Thyroid gland (tissue), 4 donors: Measurements from ENCODE around the gene HNRNPAB. TPM values are rescaled to one million over a fixed set of nuclear protein-coding genes. Genes with fewer than 3 reads are reported as not detected.

Source experiments
- DNase-seq, 2 donors: peaks; one replicate each; pipeline ENCODE4 v3.0.0-alpha.2; 2019
- H3K27ac ChIP-seq, 3 donors: fragments of 200-600 bp; sonication (generic); 1 replicate in 2 of 3; 2 replicates in 1 of 3; pipeline ENCODE4 v1.5.1; 2016 to 2019; ENCODE audit warnings: mild to moderate bottlenecking in 1 of 3, moderate library complexity in 1 of 3
- H3K27me3 ChIP-seq: fragments of 200-600 bp; sonication (generic); one replicate; pipeline ENCODE4 v1.5.1; 2019
- H3K36me3 ChIP-seq, 2 donors: fragments of 200-600 bp; sonication (generic); one replicate each; pipeline ENCODE4 v1.5.1; 2016 to 2019
- H3K4me1 ChIP-seq, 2 donors: fragments of 200-600 bp; sonication (generic); one replicate each; pipeline ENCODE4 v1.5.1; 2017 to 2019
- H3K4me3 ChIP-seq, 3 donors: fragments of 200-600 bp; sonication (generic); replicated peaks in 1 of 3; 1 replicate in 2 of 3; 2 replicates in 1 of 3; pipeline ENCODE4 v1.5.1; 2016; ENCODE audit warnings: mild to moderate bottlenecking in 1 of 3
- H3K9me3 ChIP-seq: fragments of 200-600 bp; sonication (generic); one replicate; pipeline ENCODE4 v1.5.1; 2017
- CTCF ChIP-seq, 6 experiments: fragments of 200-600 bp in 3 of 6; fragments of 450-650 bp in 3 of 6; sonication (generic) in 3 of 6; IDR thresholded peaks; one replicate each; pipeline ENCODE4 v1.5.1; 2016 to 2019; ENCODE audit warnings: antibody characterized with exemption in 6 of 6, mild to moderate bottlenecking in 2 of 6, inconsistent platforms in 1 of 6, moderate library complexity in 1 of 6
- POLR2A ChIP-seq, 2 donors: fragments of 450-650 bp; IDR thresholded peaks; one replicate each; pipeline ENCODE4 v1.6.1; 2017; ENCODE audit warnings: antibody characterized with exemption in 2 of 2, mild to moderate bottlenecking in 2 of 2, moderate library complexity in 1 of 2
- WGBS, 2 donors: methylation state at CpG; one replicate each; pipeline ENCODE4 v1.1.5; 2017; 5-methylcytosine and 5-hydroxymethylcytosine counted together
- intact Hi-C: fragments of 100-400 bp; cut with DNase I; formaldehyde crosslinking; loops from one replicate; pipeline ENCODE4 v1.15.1; 2023
- total RNA-seq, 4 donors: library from RNA; depleted of rRNA; stranded (reverse); fragments of >200 nt; gene quantifications; one replicate each; pipeline ENCODE4 v1.2.3, GENCODE V29; 2016

HNRNPAB gene
- total RNA-seq, 4 donors from 2014 or later: 65.0 to 111 (median 90.4) TPM

- WGBS, 2 donors: 87 to 91% methylated on average over 3 of the region's 3 CpGs
- Histone ChIP-seq H3K4me1 (no peaks in the 10 kb centered on the region), H3K27me3 (no peaks in the 10 kb centered on the region), H3K27ac (no peak overlapping the region), H3K36me3 (peaks cover 44 to 58% of the 10 kb centered on the region in 2 donors), H3K4me3 (no peak overlapping the region), H3K9me3 (no peaks in the 10 kb centered on the region)
- DNase-seq: no peak
- intact Hi-C loops: no loop called here
- no peak for TF ChIP-seq POLR2A (IDR thresholded peaks at IDR 0.05)
- TF ChIP-seq CTCF (IDR thresholded peaks at IDR 0.05): no peak
These were observed 12.4 kb downstream of the HNRNPAB start for GRCh38 chr5:178216779-178217178.

- Histone ChIP-seq H3K27me3 (no peaks in the 10 kb centered on the region), H3K4me1 (peaks cover 0 to 2% of the 10 kb centered on the region in 2 donors), H3K4me3 (no peak overlapping the region), H3K27ac (no peak overlapping the region), H3K9me3 (no peaks in the 10 kb centered on the region), H3K36me3 (peaks cover 28 to 43% of the 10 kb centered on the region in 2 donors)
- TF ChIP-seq POLR2A (IDR thresholded peaks at IDR 0.05) (no peak), CTCF (IDR thresholded peaks at IDR 0.05) (no peak)
- no peak for DNase-seq
- WGBS, 2 donors: 82 to 86% methylated on average over 5 of the region's 5 CpGs
- intact Hi-C loops: no loop called here
These were observed 14.0 kb downstream of the HNRNPAB start for GRCh38 chr5:178218237-178218776.

GRCh38 chr5:178218827-178219226, 14.5 kb downstream of the HNRNPAB start:
- intact Hi-C loops: no loop called here
- TF ChIP-seq CTCF (IDR thresholded peaks at IDR 0.05): no peak
- TF ChIP-seq POLR2A (IDR thresholded peaks at IDR 0.05): no peak
- Histone ChIP-seq H3K9me3 (no peaks in the 10 kb centered on the region), H3K4me1 (peaks cover 3 to 7% of the 10 kb centered on the region in 2 donors), H3K27me3 (no peaks in the 10 kb centered on the region), H3K4me3 (no peak overlapping the region), H3K36me3 (peaks cover 26 to 37% of the 10 kb centered on the region in 2 donors), H3K27ac (no peak overlapping the region)
- WGBS, 2 donors: 77 to 81% methylated on average over 3 of the region's 3 CpGs
- DNase-seq: no peak

GRCh38 chr5:178221282-178221681, 16.9 kb downstream of the HNRNPAB start:
- intact Hi-C loops: no loop called here
- Histone ChIP-seq H3K27me3 (no peaks in the 10 kb centered on the region), H3K27ac (no peak overlapping the region), H3K9me3 (no peaks in the 10 kb centered on the region), H3K4me3 (no peak overlapping the region), H3K36me3 (peaks cover 10 to 14% of the 10 kb centered on the region in 2 donors), H3K4me1 (peaks cover 6 to 14% of the 10 kb centered on the region in 2 donors)
- TF ChIP-seq CTCF (IDR thresholded peaks at IDR 0.05): no peak
- TF ChIP-seq POLR2A (IDR thresholded peaks at IDR 0.05): no peak
- WGBS, 2 donors: 82 to 83% methylated on average over 3 of the region's 3 CpGs
- DNase-seq: no peak

- Histone ChIP-seq H3K36me3 (peaks cover 4 to 12% of the 10 kb centered on the region in 2 donors), H3K27ac (no peak overlapping the region)
These were observed 17.5 kb downstream of the HNRNPAB start for GRCh38 chr5:178221853-178222252.

More at GRCh38 chr5:178221853-178222252, 17.5 kb downstream of the HNRNPAB start:
- 99 to 100% methylated on average over 4 to 5 of the region's 5 CpGs for WGBS, 2 donors
- intact Hi-C loops: no loop called here
- TF ChIP-seq CTCF (IDR thresholded peaks at IDR 0.05): no peak
- no peak for TF ChIP-seq POLR2A (IDR thresholded peaks at IDR 0.05)
- Histone ChIP-seq H3K4me1 (peaks cover 6 to 14% of the 10 kb centered on the region in 2 donors), H3K27me3 (no peaks in the 10 kb centered on the region), H3K9me3 (no peaks in the 10 kb centered on the region), H3K4me3 (no peak overlapping the region)
- no peak for DNase-seq
